CD4-positive, alpha-beta T cell treated with Interleukin-12 subunit alpha and Interleukin-12 subunit beta, for 1 hour (primary cell): ENCODE measurements around the gene LEUTX.

Source experiments
- DNase-seq: peaks from one replicate; pipeline ENCODE4 v3.0.0-alpha.2; 2020

Gene LEUTX

DNA sequence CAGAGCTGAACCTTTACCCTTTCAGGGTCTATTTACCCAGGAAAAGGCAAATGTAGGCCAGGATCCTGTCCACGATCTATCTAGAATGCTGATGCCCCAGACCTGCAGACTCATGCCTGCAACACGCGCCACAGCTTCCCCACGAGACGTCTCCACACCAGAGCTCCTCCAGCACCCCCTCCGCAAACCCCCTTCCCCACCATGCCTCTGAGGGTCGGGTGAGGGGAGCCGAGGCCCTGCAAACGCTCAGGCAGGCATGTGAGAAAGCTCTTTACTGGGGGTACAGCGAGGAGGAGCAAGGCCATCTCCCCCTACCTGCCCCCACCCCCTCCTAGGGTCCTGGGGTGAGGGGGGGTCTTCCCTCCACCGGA, 46.4 kb downstream of the LEUTX start:
- no peak for DNase-seq

DNA sequence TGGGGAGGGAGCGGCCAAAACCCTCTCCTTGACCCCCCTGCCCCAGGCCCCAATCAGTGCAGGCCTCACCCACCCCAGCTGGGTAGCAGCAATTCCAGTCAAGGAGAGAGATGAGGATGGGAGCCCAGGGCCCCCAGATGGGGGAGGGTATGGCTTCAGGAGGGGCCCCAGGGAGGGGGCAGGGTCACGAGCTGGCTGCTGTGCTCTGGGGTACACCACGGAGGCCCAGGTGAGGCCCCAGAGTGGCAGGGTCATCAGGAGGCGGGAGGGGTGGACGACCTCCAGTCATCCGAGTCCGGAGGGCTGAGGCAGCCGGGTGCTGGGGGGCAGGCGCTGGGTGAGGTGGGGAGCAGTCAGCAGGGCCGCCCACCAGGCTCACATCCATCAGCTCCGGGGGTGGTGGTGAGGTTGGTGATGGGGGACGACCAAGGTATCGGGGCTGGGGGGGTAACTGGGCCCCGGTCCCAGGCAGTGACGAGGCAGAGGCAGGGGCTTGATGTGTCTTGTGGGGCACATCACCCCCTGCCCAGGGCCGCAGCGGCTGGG, 47.0 kb downstream of the LEUTX start:
- DNase-seq: no peak

DNA sequence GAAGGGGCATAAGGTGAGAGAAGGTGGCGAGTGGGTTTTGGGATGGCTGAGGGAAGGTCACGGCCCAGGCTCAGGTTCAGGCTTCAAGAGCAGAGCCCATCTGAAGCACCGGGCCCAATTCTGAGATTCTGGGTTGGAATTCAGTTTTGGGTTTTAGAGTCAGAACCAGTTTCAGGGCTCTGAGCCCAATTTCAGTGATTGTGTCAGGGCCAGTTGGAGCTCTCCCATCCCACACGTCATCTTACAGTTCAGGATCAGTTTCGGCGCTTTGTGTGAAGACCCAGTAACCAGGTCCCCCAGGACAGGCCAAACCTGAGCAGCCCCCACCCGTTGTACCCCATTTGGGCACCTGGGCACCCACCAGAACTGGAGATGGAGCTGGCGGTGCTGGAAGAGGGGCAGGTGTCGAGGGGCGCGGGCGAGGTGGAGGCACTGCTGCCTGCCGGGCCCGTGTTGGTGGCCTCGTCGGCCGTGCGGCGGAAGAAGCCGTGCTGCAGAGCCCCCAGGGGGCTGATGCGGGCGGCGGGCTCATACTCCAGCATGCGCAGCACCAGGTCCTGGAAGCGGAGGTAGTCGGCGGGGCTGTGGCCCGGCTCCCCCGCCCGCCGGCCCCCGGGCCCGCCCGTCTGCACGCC, 47.8 kb downstream of the LEUTX start:
- DNase-seq: no peak

DNA sequence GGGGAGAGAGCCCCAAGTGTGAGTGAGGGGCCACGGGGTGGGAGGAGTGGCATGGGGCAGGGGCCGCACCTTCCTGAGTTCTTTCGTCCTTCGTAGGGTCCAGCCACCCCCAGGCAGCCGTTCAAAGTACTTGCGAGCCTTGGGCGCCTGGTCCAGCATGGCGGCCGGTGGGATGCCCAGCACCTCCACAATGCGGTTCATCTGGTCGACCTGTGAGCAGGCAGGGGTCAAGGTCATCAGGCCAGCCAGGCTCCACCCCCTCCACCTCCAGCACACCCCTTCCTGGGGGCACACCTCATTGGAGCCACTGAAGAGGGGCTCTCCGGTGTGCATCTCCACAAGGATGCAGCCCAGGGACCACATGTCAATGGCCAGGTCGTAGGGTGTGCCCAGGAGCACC, 48.6 kb downstream of the LEUTX start:
- no peak for DNase-seq

DNA sequence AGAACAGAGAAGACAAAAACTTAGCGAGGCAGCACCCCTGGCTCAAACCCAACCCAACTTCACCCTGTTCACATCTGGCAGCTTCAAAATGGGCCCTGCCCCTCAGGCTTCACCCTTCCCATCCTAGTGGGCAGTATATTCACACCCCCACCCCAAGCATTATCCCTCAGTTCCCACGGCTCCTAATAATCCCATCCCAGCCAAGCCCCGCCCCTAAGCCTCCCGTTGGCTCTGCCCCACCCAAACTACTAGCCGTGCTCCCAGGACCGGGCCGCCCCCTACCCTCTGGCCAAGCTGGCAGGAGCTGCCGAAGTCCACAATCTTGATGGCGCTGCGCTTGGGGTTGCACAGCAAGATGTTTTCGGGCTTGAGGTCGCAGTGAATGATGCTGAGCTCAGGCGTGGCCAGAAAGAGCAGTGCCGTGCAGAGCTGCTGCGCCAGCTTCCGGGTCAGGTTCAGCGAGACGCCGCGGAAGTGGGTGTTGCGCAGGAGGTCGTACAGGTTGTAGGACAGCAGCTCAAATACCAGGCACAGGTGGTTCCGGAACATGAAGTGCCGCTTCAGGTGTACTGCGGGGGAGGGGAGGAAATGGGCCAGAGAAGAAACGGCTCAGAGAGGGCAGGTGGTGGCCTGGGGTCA, 49.5 kb downstream of the LEUTX start:
- DNase-seq: peak; percentile 51

DNA sequence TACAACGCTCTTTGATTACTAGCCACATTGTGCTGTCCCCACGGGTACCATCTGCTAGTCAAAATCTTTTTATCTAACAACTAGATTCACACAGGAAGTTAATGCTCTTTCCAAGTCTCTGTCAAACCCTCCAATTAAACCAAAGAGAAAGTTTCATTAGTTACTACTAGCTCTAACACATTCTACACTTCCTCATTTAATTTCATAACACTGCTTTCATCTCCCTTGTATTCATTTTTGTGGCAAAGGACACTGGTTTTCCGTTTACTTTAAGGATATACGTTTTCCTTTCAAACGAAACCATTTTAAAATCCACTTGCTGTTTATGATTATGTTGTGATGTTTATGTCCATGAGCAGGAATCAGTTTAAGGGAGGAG, 50.0 kb downstream of the LEUTX start:
- no peak for DNase-seq

DNA sequence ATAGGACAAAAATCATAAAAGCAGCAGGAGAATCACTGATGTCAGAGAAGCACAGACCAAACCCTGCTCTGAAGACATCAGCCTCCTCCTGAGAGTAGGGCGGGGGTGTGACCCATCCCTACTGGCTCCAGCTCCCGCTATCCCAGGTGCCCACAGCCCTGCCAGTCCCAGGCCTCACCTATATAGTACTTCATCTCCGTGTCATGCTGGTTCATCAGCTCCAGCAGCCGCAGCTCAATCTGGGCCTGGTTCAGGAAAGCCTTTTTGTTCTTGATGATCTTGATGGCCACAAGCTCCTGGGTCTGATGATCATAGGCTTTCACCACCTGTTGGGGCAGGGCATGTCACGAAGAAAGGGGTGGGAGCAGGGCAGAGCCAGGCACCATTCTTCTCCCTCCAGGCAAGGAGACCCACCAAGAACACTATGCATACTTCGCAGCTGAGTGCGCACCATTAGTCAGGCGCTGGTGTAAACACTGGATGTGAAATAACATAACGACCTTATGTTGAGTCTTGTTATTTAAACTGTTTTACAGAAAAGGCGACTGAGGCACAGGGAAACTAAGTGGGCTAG, 51.1 kb downstream of the LEUTX start:
- DNase-seq: no peak

DNA sequence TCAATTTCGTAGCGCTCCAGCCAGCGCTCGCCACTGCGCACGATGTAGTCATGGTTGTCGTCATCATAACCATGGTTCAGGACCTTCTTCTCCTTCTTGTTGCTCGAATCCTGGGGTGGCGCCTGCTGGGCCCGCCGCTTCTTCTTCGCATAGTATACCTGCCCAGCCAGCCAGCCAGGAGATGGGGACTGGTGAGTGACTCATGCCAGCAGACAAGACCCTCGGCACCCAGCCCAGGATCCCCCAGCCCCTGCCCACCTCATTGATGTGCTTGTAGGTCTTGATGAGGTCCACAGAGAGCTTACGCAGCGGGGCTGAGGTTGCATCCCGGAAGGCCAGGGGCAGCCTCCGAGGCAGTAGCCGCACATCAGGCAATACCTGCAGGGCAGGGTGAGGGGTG, 51.8 kb downstream of the LEUTX start:
- DNase-seq: no peak

DNA sequence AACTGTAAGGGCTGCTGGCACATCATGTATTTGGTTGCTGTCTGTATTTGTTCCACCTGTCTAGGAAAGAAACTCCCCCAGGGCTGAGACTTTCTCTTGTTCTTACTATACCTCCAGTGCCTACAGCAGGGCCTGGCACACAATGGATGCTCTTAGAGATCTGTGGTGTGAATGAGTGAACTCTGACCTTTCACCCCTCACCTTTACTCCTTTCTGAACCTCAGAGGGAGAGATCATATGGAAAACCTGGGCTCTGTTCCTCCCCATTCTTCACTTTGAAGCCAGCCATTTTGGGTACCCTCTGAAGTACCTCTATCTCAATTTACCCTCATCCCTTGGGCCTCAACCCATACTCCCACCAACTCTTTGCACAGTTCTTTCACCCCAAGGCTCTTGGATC, 52.2 kb downstream of the LEUTX start:
- DNase-seq: no peak

DNA sequence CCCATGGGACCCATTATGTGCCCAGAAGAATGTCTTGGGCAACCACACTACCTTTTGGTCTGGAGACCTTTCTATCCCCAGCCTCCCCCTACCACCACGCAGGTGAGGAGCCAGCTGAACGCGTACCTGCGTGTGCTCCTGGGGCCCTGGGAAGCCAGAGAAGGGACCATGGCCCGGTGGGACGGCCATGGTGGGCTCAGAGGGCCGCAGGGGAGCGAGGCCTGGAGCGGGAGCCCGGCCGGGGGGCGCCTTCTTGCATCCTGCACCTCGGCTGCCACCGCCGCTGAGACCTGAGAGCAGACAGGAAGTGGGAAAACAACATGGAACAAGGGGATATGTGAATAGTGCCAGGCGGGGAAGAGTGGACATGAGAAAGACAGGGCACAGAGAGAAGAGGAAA, 53.0 kb downstream of the LEUTX start:
- DNase-seq: no peak

DNA sequence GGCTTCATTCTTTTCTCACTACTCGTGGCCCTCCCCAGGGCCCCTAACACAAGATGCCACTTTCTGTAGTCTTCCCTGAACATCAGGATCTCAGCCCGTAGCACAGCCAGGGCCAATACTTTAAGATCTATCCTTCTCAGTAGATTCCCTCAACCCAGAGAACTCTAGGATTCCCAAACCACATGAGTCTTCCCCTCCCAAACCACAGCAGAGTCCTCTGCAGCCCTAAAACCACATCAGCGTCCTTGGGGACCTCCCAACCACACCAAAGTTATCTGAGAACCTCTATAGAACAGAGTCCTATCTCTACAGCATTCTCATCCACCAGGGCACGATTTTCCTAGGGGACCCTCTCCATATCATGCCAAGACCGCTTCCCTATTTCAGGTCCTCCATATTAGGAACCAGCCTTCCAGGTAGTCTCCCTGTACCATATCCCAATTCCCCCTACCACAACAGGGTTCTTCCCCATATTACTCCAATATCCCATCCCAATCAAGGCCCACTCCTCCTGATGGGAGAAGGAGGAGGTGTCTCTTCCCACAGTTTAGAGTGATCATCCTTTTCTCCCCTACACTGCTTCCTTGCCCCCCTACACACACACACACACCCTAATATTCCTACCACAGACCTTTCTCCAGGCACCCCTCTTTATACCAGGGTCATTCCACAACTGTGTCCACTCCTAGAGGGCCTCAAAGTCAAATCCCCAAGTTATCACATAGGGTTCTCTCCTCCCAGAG, 53.9 kb downstream of the LEUTX start:
- peak; percentile 25 for DNase-seq

DNA sequence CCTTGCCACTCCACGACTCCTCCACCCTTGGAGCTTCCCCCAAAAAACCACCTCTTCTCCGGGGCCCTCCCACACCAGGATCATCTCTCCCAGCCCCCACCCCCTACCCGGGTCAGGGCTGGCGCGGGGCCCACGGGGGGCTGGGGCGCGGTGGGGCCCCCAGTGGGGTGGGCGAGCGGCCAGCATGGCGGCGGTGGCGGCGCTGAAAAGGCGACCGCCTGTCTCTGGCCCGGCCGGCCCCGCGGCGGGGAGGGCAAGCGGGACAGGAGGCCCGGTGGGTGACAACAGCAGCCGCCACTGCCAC, 54.5 kb downstream of the LEUTX start:
- DNase-seq: no peak

DNA sequence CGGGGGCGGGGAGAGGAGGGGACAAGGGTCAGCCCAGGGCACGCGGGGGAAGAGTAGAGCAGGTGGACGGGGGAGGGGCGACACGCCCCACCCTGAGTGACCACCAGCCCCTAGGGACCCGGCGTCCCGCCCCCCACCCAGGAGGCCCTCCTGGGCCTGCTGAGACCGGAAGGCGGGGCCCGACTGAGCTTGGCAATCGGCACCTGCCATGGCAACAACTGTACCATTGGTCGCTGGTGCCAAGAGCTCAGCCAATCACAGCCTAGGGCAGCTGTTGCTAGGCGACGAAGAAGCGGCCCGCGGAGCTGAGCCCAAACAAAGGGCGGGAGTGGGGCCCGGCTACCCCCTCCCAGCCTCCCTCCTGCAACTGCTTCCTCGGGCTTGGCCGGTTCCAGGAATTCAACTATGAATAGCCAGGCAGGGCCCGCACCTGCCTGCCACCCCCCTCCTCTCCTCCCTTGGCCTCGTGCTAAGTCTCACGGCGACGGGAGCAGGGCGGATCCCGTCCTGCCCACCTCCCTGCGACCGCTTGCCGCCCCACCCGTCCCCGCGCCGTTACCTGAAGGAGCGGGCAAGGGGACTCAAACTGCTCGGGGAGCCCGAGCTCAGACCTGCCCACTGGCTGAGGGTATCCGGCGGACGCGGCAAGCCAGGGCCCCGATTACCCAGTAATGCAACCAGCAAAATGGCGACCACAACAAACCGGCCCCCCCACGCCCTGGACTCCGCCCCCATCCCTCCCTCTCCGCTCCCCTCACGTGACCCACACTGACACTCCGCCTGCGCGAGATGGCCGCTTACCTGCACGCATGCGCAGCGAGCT, 55.0 kb downstream of the LEUTX start, which contains the start of gene DYRK1B:
TSS of gene DYRK1B (minus strand) at position 699 of the 823 bp plus-strand sequence. CDS start 2,295 bp downstream, outside the sequence.
- DNase-seq: peak; percentile 99

DNA sequence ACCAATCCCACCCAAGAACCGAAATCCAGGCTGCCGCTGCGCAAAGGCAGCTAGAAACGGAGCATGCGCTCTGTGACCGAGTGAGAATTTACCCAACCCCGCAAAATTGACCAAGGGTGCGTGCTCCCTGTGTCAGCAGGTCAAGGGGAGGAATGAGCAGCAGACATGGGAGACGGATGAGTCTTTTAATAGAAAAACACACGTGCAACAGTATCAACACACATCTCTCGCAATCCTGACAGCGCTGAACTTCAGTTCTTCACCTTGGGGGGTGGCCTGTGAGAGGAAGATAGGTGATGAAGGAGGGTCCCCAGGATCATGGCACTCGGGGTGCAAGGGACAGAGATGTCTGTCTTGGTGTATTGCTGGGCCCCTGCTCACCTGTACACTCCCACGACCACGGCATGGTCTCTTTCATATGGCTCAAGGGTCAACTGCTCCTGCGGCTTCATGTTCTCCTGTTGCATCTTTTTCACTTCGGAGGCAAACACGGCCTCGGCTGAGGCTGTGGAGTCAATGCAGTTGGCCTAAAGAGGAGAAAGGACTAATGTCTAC, 55.7 kb downstream of the LEUTX start:
- no peak for DNase-seq
